Activated CD4-positive, CD25-positive, alpha-beta regulatory T cell treated with anti-CD3 and anti-CD28 coated beads, Interleukin-2, amount 50 U/mL, for 72 hours (primary cell): ENCODE results near the gene CFAP45.

Experiments
- DNase-seq: peaks from one replicate; pipeline ENCODE4 v3.0.0; 2021

CFAP45 gene

GRCh38 chr1:159923203-159924024, 23.4 kb upstream of the CFAP45 start:
- DNase-seq = peak; percentile 74

GRCh38 chr1:159922511-159923202, 22.7 kb upstream of the CFAP45 start:
- DNase-seq = no peak

- no peak for DNase-seq
These were observed 21.9 kb upstream of the CFAP45 start for GRCh38 chr1:159921700-159922504.

- no peak for DNase-seq
These were observed 21.3 kb upstream of the CFAP45 start for GRCh38 chr1:159921251-159921650.

GRCh38 chr1:159920651-159921050, 20.7 kb upstream of the CFAP45 start:
- DNase-seq = no peak

- DNase-seq = no peak
These were observed 20.2 kb upstream of the CFAP45 start for GRCh38 chr1:159920202-159920601.

GRCh38 chr1:159919236-159919865, 19.4 kb upstream of the CFAP45 start:
- no peak for DNase-seq

GRCh38 chr1:159918352-159919200, 18.6 kb upstream of the CFAP45 start:
- DNase-seq = no peak

GRCh38 chr1:159917533-159918351, 17.8 kb upstream of the CFAP45 start:
- no peak for DNase-seq

- no peak for DNase-seq
These were observed 16.5 kb upstream of the CFAP45 start for GRCh38 chr1:159916242-159917051.

GRCh38 chr1:159915571-159916241, 15.7 kb upstream of the CFAP45 start:
- no peak for DNase-seq

GRCh38 chr1:159914252-159915018, 14.5 kb upstream of the CFAP45 start:
- DNase-seq = no peak

GRCh38 chr1:159913451-159914192, 13.7 kb upstream of the CFAP45 start:
- DNase-seq = no peak

GRCh38 chr1:159911326-159912070, 11.5 kb upstream of the CFAP45 start:
- DNase-seq = no peak

GRCh38 chr1:159908031-159908940, 8.3 kb upstream of the CFAP45 start:
- no peak for DNase-seq

GRCh38 chr1:159906960-159907359, 7.0 kb upstream of the CFAP45 start:
- no peak for DNase-seq
